ENCODE results near the gene LNPEP.
A peak's percentile ranks its signal among the peaks of the same experiment; 100 is the strongest.

The LNPEP gene

GRCh38 chr5:96963267-96963666, 27.4 kb downstream of the LNPEP start:
- peak; percentile 22 for DNase-seq

GRCh38 chr5:96966801-96967200, 30.9 kb downstream of the LNPEP start:
- no peak for DNase-seq

GRCh38 chr5:96967400-96967799, 31.5 kb downstream of the LNPEP start:
- DNase-seq: no peak

- no peak for DNase-seq
These were observed 32.2 kb downstream of the LNPEP start for GRCh38 chr5:96968074-96968473.

GRCh38 chr5:96968614-96969013, 32.7 kb downstream of the LNPEP start:
- DNase-seq: no peak

- no peak for DNase-seq
These were observed 33.5 kb downstream of the LNPEP start for GRCh38 chr5:96969366-96969765.

- DNase-seq: no peak
These were observed 36.9 kb downstream of the LNPEP start for GRCh38 chr5:96972599-96973334.

GRCh38 chr5:96973532-96974401, 37.9 kb downstream of the LNPEP start:
- no peak for DNase-seq

GRCh38 chr5:96975656-96976055, 39.8 kb downstream of the LNPEP start:
- no peak for DNase-seq

- no peak for DNase-seq
These were observed 41.3 kb downstream of the LNPEP start for GRCh38 chr5:96977228-96977627.

- no peak for DNase-seq
These were observed 43.1 kb downstream of the LNPEP start for GRCh38 chr5:96978812-96979449.

- DNase-seq: no peak
These were observed 48.8 kb downstream of the LNPEP start for GRCh38 chr5:96984506-96985192.

- DNase-seq: no peak
These were observed 50.6 kb downstream of the LNPEP start for GRCh38 chr5:96986450-96986849.

GRCh38 chr5:96990102-96990501, 54.2 kb downstream of the LNPEP start:
- DNase-seq: no peak

GRCh38 chr5:96991708-96992107, 55.8 kb downstream of the LNPEP start:
- no peak for DNase-seq

GRCh38 chr5:96993760-96994159, 57.9 kb downstream of the LNPEP start:
- DNase-seq: no peak

GRCh38 chr5:96994493-96994892, 58.6 kb downstream of the LNPEP start:
- DNase-seq: no peak

- DNase-seq: no peak
These were observed 59.5 kb downstream of the LNPEP start for GRCh38 chr5:96995419-96995818.

- DNase-seq: peak; percentile 35
These were observed 61.5 kb downstream of the LNPEP start for GRCh38 chr5:96997265-96997859.

GRCh38 chr5:96999856-97000255, 64.0 kb downstream of the LNPEP start:
- DNase-seq: no peak

GRCh38 chr5:97000391-97000790, 64.5 kb downstream of the LNPEP start:
- DNase-seq: no peak

- DNase-seq: no peak
These were observed 67.1 kb downstream of the LNPEP start for GRCh38 chr5:97002983-97003382.
